ENCODE results near the gene COQ10A. TPM values are rescaled to one million over a fixed set of nuclear protein-coding genes. Genes with fewer than 3 reads are reported as not detected.

Gene COQ10A
- total RNA-seq, 1 donor from 2014 or later = 12.9 TPM

DNA sequence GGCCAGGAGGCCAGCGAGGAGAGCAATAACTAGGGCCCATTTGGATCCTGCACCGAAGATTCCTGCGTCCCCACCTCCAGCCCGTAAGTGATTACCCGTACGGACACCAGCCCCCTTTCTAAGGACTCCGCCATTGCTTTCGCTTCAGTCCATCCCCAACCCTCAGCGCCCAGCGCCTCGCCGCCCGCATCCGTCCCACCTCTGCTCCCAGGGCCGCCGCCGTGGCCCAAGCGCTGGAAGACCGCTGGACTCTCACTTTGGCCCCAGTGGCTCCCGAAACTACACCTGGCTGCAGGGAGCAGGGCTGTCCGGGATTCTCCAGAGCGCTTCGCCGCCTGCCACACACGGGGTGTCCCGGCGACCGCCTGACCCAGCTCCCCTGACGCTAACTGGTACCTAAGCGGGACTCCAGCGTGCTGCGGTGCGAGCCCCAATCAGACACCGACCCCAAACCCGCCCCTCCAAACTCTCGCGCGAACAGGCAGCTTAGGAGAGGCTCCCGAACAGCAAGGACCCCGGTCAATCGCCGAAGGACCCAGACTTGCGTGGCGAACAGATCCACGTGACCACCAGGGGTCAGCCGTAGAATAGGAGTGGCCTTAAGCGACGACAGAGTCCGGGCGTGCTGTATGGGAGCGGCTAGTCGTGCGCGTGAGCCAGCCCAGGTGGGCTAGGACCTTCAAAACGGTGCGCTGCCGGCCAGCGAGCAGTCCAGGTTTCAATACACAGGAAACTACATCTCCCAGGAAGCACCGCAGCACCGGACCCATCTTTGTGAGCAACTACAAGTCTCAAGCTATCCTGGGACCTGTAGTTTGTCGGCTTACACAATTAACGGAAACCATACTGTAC lies 49.1 kb downstream of the COQ10A start, which contains the start of gene CNPY2:
Gene CNPY2, minus strand, starts transcription at position 367 of the 852 bp plus-strand sequence. CDS start 771 bp downstream, outside the sequence.
- peak; percentile 95 for DNase-seq

DNA sequence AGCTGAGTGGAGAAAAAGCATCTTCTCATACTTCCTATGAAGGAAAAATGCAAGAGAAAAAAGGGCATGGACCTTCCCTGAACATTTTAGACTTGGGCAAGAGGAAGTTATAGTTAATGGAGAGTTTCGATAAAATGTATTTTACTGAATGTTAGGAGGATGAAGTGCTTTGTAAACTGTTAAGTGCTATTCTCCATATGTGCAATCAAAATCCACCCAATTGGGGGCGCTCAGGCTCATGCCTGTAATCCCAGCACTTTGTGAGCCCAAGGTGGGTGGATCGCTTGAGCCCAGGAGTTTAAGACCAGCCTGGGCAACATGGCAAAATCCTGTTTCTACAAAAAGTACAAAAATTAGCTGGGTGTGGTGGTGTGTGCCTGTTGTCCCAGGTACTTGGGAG lies 50.9 kb downstream of the COQ10A start:
- no peak for DNase-seq

Other genes with a start within 250 kb of the COQ10A start
- 5.5 TPM for gene IKZF4, start 245.9 kb upstream of the COQ10A start, total RNA-seq
- 61.3 TPM for gene RPS26, start 225.0 kb upstream of the COQ10A start, total RNA-seq
- gene ERBB3, start 186.8 kb upstream of the COQ10A start, total RNA-seq = 2.2 TPM
- gene PA2G4, start 162.4 kb upstream of the COQ10A start, total RNA-seq = 64.9 TPM
- 1,070 TPM for gene RPL41, start 150.3 kb upstream of the COQ10A start, total RNA-seq
- 10.6 TPM for gene ZC3H10, start 148.7 kb upstream of the COQ10A start, total RNA-seq
- 21.8 TPM for gene ESYT1, start 138.7 kb upstream of the COQ10A start, total RNA-seq
- 77.0 TPM for gene MYL6B, start 114.4 kb upstream of the COQ10A start, total RNA-seq
- 417 TPM for gene MYL6, start 108.6 kb upstream of the COQ10A start, total RNA-seq
- gene SMARCC2, start 77.5 kb upstream of the COQ10A start, total RNA-seq = 80.6 TPM
- gene RNF41, start 45.0 kb upstream of the COQ10A start, total RNA-seq = 78.1 TPM
- 20.1 TPM for gene NABP2, start 42.6 kb upstream of the COQ10A start, total RNA-seq
- not detected for gene SLC39A5, start 36.9 kb upstream of the COQ10A start, total RNA-seq
- 9.2 TPM for gene ANKRD52, start 8.6 kb upstream of the COQ10A start, total RNA-seq
- 90.9 TPM for gene CS, start 33.4 kb downstream of the COQ10A start, total RNA-seq
- 40.4 TPM for gene CNPY2, start 49.0 kb downstream of the COQ10A start, total RNA-seq
- 29.9 TPM for gene PAN2, start 67.1 kb downstream of the COQ10A start, total RNA-seq
- gene IL23A, start 71.9 kb downstream of the COQ10A start, total RNA-seq = not detected
- 84.4 TPM for gene STAT2, start 93.2 kb downstream of the COQ10A start, total RNA-seq
- not detected for gene APOF, start 95.9 kb downstream of the COQ10A start, total RNA-seq
- 10.9 TPM for gene TIMELESS, start 182.5 kb downstream of the COQ10A start, total RNA-seq
- gene MIP, start 187.7 kb downstream of the COQ10A start, total RNA-seq = 0.62 TPM
- 1.6 TPM for gene SPRYD4, start 201.6 kb downstream of the COQ10A start, total RNA-seq
- 5.9 TPM for gene GLS2, start 221.2 kb downstream of the COQ10A start, total RNA-seq

Data from occipital lobe (tissue), 2 donors.